AML-193 (cell line): ENCODE results near the gene MEF2A.

Experiments
- DNase-seq, 2 experiments: peaks; one replicate each; lab custom pipeline; 2025; lab: John Stamatoyannopoulos, UW

MEF2A gene

GRCh38 chr15:99564221-99565048, 1.3 kb upstream of the MEF2A start:
- peak; percentile 35 to 48 for DNase-seq

GRCh38 chr15:99565049-99565298, 810 bp upstream of the MEF2A start:
- DNase-seq, result no peak

GRCh38 chr15:99566157-99566897, 543 bp downstream of the MEF2A start:
- peak in 1 of 2 experiments; percentile 5 for DNase-seq

- no peak for DNase-seq
These were observed 3.0 kb downstream of the MEF2A start for GRCh38 chr15:99568625-99569352.

- no peak for DNase-seq
These were observed 5.5 kb downstream of the MEF2A start for GRCh38 chr15:99571299-99571698.

GRCh38 chr15:99574048-99574447, 8.3 kb downstream of the MEF2A start:
- DNase-seq, result no peak

GRCh38 chr15:99574502-99574901, 8.7 kb downstream of the MEF2A start:
- no peak for DNase-seq

GRCh38 chr15:99578809-99579208, 13.0 kb downstream of the MEF2A start:
- DNase-seq, result no peak

- no peak for DNase-seq
These were observed 14.3 kb downstream of the MEF2A start for GRCh38 chr15:99580076-99580475.

GRCh38 chr15:99582508-99582960, 16.8 kb downstream of the MEF2A start:
- DNase-seq, result no peak

- no peak for DNase-seq
These were observed 18.4 kb downstream of the MEF2A start for GRCh38 chr15:99584081-99584600.

- DNase-seq, result no peak
These were observed 20.3 kb downstream of the MEF2A start for GRCh38 chr15:99586121-99586520.

GRCh38 chr15:99589801-99590200, 24.0 kb downstream of the MEF2A start:
- DNase-seq, result no peak

GRCh38 chr15:99590913-99591646, 25.3 kb downstream of the MEF2A start:
- no peak for DNase-seq

- DNase-seq, result no peak
These were observed 26.5 kb downstream of the MEF2A start for GRCh38 chr15:99592145-99592791.

- no peak for DNase-seq
These were observed 27.3 kb downstream of the MEF2A start for GRCh38 chr15:99593070-99593469.

GRCh38 chr15:99594916-99595315, 29.1 kb downstream of the MEF2A start:
- no peak for DNase-seq

- no peak for DNase-seq
These were observed 32.5 kb downstream of the MEF2A start for GRCh38 chr15:99598296-99598695.

- no peak for DNase-seq
These were observed 38.0 kb downstream of the MEF2A start for GRCh38 chr15:99603828-99604227.

GRCh38 chr15:99604865-99605264, 39.1 kb downstream of the MEF2A start:
- DNase-seq, result no peak

- no peak for DNase-seq
These were observed 39.7 kb downstream of the MEF2A start for GRCh38 chr15:99605490-99605931.
